ENCODE measurements around the gene PTPRN.

The PTPRN gene

GRCh38 chr2:219296631-219297391 is 12.4 kb downstream of the PTPRN start:
- TF ChIP-seq TAF1 (IDR thresholded peaks at IDR 0.05; ENCODE audit: low read depth) (no peak), EGR1 (IDR thresholded peaks at IDR 0.05) (no peak), MAX (IDR thresholded peaks at IDR 0.05) (no peak), ZBTB7A (IDR thresholded peaks at IDR 0.05; ENCODE audit: low read depth) (no peak)

- TF ChIP-seq EP300 (IDR thresholded peaks at IDR 0.05; ENCODE audit: borderline replicate concordance), result no peak
- no peak for TF ChIP-seq REST (IDR thresholded peaks at IDR 0.05; ENCODE audit: low read depth)
- TF ChIP-seq TAF1 (IDR thresholded peaks at IDR 0.05; ENCODE audit: low read depth), result no peak
- TF ChIP-seq CEBPB (IDR thresholded peaks at IDR 0.05), result no peak
- TF ChIP-seq NFIC (IDR thresholded peaks at IDR 0.05), result no peak
- TF ChIP-seq YY1 (IDR thresholded peaks at IDR 0.05; ENCODE audit: low read depth), result no peak
- no peak for TF ChIP-seq MAX (IDR thresholded peaks at IDR 0.05)
- TF ChIP-seq TEAD4 (IDR thresholded peaks at IDR 0.05), result no peak
- no peak for TF ChIP-seq CREB1 (IDR thresholded peaks at IDR 0.05; ENCODE audit: low read depth)
- TF ChIP-seq USF1 (IDR thresholded peaks at IDR 0.05), result no peak
- TF ChIP-seq TCF12 (IDR thresholded peaks at IDR 0.05; ENCODE audit: low read depth), result no peak
- no peak for TF ChIP-seq RAD21 (IDR thresholded peaks at IDR 0.05; ENCODE audit: low read depth)
- TF ChIP-seq ZBTB7A (IDR thresholded peaks at IDR 0.05; ENCODE audit: low read depth), result no peak
- TF ChIP-seq FOXM1 (IDR thresholded peaks at IDR 0.05; ENCODE audit: borderline replicate concordance, low read depth), result no peak
- no peak for TF ChIP-seq EGR1 (IDR thresholded peaks at IDR 0.05)
Measured at GRCh38 chr2:219296142-219296541, 13.1 kb downstream of the PTPRN start.

GRCh38 chr2:219294356-219295351 is 14.5 kb downstream of the PTPRN start:
- TF ChIP-seq TEAD4 (IDR thresholded peaks at IDR 0.05) (peak; percentile 13; the same call in 1 of the 2 replicates), YY1 (IDR thresholded peaks at IDR 0.05; ENCODE audit: low read depth) (0 out of 2 replicates have a peak, but pooled peaks have one; percentile 22), CEBPB (IDR thresholded peaks at IDR 0.05) (no peak), EP300 (IDR thresholded peaks at IDR 0.05; ENCODE audit: borderline replicate concordance) (no peak), EGR1 (IDR thresholded peaks at IDR 0.05) (peak; percentile 78; the same call in 1 of the 2 replicates), FOXM1 (IDR thresholded peaks at IDR 0.05; ENCODE audit: borderline replicate concordance, low read depth) (no peak), REST (IDR thresholded peaks at IDR 0.05; ENCODE audit: low read depth) (no peak), TAF1 (IDR thresholded peaks at IDR 0.05; ENCODE audit: low read depth) (0 out of 2 replicates have a peak, but pooled peaks have one; percentile 30), MAX (IDR thresholded peaks at IDR 0.05) (peak; percentile 96), USF1 (IDR thresholded peaks at IDR 0.05) (peak; percentile 20; the same call in 1 of the 2 replicates), TCF12 (IDR thresholded peaks at IDR 0.05; ENCODE audit: low read depth) (no peak), RAD21 (IDR thresholded peaks at IDR 0.05; ENCODE audit: low read depth) (peak; percentile 78), NFIC (IDR thresholded peaks at IDR 0.05) (no peak), CREB1 (IDR thresholded peaks at IDR 0.05; ENCODE audit: low read depth) (no peak), ZBTB7A (IDR thresholded peaks at IDR 0.05; ENCODE audit: low read depth) (peak; percentile 93)

GRCh38 chr2:219293736-219294231 is 15.4 kb downstream of the PTPRN start:
- no peak for TF ChIP-seq EP300 (IDR thresholded peaks at IDR 0.05; ENCODE audit: borderline replicate concordance)
- no peak for TF ChIP-seq YY1 (IDR thresholded peaks at IDR 0.05; ENCODE audit: low read depth)
- TF ChIP-seq TAF1 (IDR thresholded peaks at IDR 0.05; ENCODE audit: low read depth), result no peak
- TF ChIP-seq TCF12 (IDR thresholded peaks at IDR 0.05; ENCODE audit: low read depth), result no peak
- no peak for TF ChIP-seq TEAD4 (IDR thresholded peaks at IDR 0.05)
- no peak for TF ChIP-seq CREB1 (IDR thresholded peaks at IDR 0.05; ENCODE audit: low read depth)
- no peak for TF ChIP-seq NFIC (IDR thresholded peaks at IDR 0.05)
- TF ChIP-seq ZBTB7A (IDR thresholded peaks at IDR 0.05; ENCODE audit: low read depth), result no peak
- TF ChIP-seq REST (IDR thresholded peaks at IDR 0.05; ENCODE audit: low read depth), result no peak
- TF ChIP-seq CEBPB (IDR thresholded peaks at IDR 0.05), result no peak
- no peak for TF ChIP-seq USF1 (IDR thresholded peaks at IDR 0.05)
- no peak for TF ChIP-seq MAX (IDR thresholded peaks at IDR 0.05)
